ENCODE data around the gene MAST4. TPM values are rescaled to one million over a fixed set of nuclear protein-coding genes. Genes with fewer than 3 reads are reported as not detected.

The MAST4 gene
- total RNA-seq, 2 donors from 2014 or later = 11.0 to 11.5 TPM

DNA sequence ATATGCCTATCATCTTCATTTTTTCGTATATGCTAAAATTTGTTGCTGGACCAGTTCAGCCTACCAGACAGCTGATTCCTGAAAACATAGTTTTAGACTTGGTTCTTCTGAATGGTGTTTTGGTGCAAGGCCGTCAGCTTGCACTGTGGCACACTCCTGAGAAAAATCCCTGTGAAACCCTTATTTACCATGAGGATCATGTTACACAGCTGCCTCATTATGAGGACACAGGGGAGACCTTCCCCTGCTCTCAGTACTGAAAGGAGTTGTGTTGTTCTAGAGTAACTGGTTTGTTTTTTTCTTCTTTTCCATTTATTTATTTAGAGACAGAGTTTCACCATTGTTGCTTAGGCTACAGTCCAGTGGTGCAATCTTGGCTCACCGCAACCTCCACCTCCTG is 37.6 kb downstream of the MAST4 start:
- Mint-ChIP-seq H3K27me3 (ENCODE audit: insufficient read depth) (no peaks in the 10 kb centered on the region), H3K4me3 (no peak overlapping the region), H3K9me3 (no peaks in the 10 kb centered on the region), H3K36me3 (ENCODE audit: low read depth) (no peaks in the 10 kb centered on the region), H3K4me1 (peaks cover 14% of the 10 kb centered on the region), H3K27ac (peak overlapping the region; percentile 46)
- Histone ChIP-seq H3K27ac (ENCODE audit: low read depth, low read length) (no peak overlapping the region), H3K9me3 (ENCODE audit: control insufficient read depth, low read length) (no peaks in the 10 kb centered on the region), H3K4me1 (ENCODE audit: control insufficient read depth, insufficient read depth, low read length) (peaks cover 3% of the 10 kb centered on the region), H3K36me3 (ENCODE audit: control insufficient read depth, insufficient read depth, low read length) (no peaks in the 10 kb centered on the region), H3K9ac (ENCODE audit: extremely low read depth, low read length, poor library complexity, severe bottlenecking) (no peak overlapping the region), H3K27me3 (ENCODE audit: control insufficient read depth, insufficient read depth, low read length, poor library complexity, severe bottlenecking) (no peaks in the 10 kb centered on the region), H3K4me3 (ENCODE audit: low read length) (peak overlapping the region; percentile 37)
- WGBS, 2 experiments (ENCODE audit: insufficient coverage in 1 of 2, insufficient read length in 1 of 2) = 90 to 92% methylated on average over 2 to 3 of the region's 3 CpGs
- no peak for DNase-seq
- no peak for TF ChIP-seq CTCF (conservative IDR thresholded peaks at IDR 0.05)

- H3K4me3 Mint-ChIP-seq = no peak overlapping the region
- no peak for DNase-seq
- Histone ChIP-seq H3K27me3 (ENCODE audit: control insufficient read depth, insufficient read depth, low read length, poor library complexity, severe bottlenecking) (no peaks in the 10 kb centered on the region), H3K4me1 (ENCODE audit: control insufficient read depth, insufficient read depth, low read length) (peaks cover 3% of the 10 kb centered on the region), H3K4me3 (ENCODE audit: low read length) (no peak overlapping the region), H3K27ac (ENCODE audit: low read depth, low read length) (no peak overlapping the region), H3K9ac (ENCODE audit: extremely low read depth, low read length, poor library complexity, severe bottlenecking) (no peak overlapping the region), H3K9me3 (ENCODE audit: control insufficient read depth, low read length) (no peaks in the 10 kb centered on the region), H3K36me3 (ENCODE audit: control insufficient read depth, insufficient read depth, low read length) (no peaks in the 10 kb centered on the region)
- H3K27me3 Mint-ChIP-seq (ENCODE audit: insufficient read depth) = no peaks in the 10 kb centered on the region
- TF ChIP-seq CTCF (conservative IDR thresholded peaks at IDR 0.05) = no peak
- 79 to 85% methylated on average over 3 of the region's 3 CpGs for WGBS, 2 experiments (ENCODE audit: insufficient coverage in 1 of 2, insufficient read length in 1 of 2)
- no peak overlapping the region for H3K27ac Mint-ChIP-seq
- no peaks in the 10 kb centered on the region for H3K36me3 Mint-ChIP-seq (ENCODE audit: low read depth)
- H3K4me1 Mint-ChIP-seq = peaks cover 14% of the 10 kb centered on the region
- H3K9me3 Mint-ChIP-seq = no peaks in the 10 kb centered on the region
These were observed 38.4 kb downstream of the MAST4 start for GRCh38 chr5:66634601-66635000.

DNA sequence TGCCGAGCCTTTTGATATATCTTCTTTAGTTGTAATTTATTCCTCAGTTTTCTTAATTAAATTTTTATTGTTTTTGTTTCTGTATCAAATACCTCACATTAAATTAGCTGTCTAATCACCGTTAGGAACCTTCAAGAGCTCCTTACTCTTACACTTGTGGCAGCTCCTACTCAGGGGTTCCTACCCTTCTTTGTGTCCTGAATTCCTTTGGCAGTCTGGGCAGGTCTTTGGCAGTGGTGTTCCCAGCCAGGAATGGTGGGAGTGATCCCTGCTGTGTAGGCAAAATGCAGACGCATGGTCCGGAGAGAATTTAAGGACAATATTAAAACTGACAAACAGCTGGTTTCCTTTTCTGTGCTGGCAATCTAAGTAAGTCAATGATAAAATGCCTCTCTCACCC is 41.8 kb downstream of the MAST4 start:
- no peaks in the 10 kb centered on the region for H3K27me3 ChIP-seq (ENCODE audit: control insufficient read depth, insufficient read depth, low read length, poor library complexity, severe bottlenecking)
- no peak overlapping the region for H3K27ac ChIP-seq (ENCODE audit: low read depth, low read length)
- no peak overlapping the region for H3K9ac ChIP-seq (ENCODE audit: extremely low read depth, low read length, poor library complexity, severe bottlenecking)
- 75 to 92% methylated on average over 2 to 4 of the region's 4 CpGs for WGBS, 2 experiments (ENCODE audit: insufficient coverage in 1 of 2, insufficient read length in 1 of 2)
- Mint-ChIP-seq H3K27me3 (ENCODE audit: insufficient read depth) (no peaks in the 10 kb centered on the region), H3K4me1 (peaks cover 14% of the 10 kb centered on the region), H3K4me3 (no peak overlapping the region), H3K27ac (no peak overlapping the region), H3K36me3 (ENCODE audit: low read depth) (no peaks in the 10 kb centered on the region), H3K9me3 (no peaks in the 10 kb centered on the region)
- no peak for TF ChIP-seq CTCF (conservative IDR thresholded peaks at IDR 0.05)
- peaks cover 3% of the 10 kb centered on the region for H3K4me1 ChIP-seq (ENCODE audit: control insufficient read depth, insufficient read depth, low read length)
- no peaks in the 10 kb centered on the region for H3K36me3 ChIP-seq (ENCODE audit: control insufficient read depth, insufficient read depth, low read length)
- DNase-seq = no peak
- no peaks in the 10 kb centered on the region for H3K9me3 ChIP-seq (ENCODE audit: control insufficient read depth, low read length)
- no peak overlapping the region for H3K4me3 ChIP-seq (ENCODE audit: low read length)

All from endodermal cell (in vitro differentiated cells).